Activated B cell treated with CpG ODN at 0.5 μM for 24 hours (primary cell): Measurements from ENCODE around the gene RAB9A. TPM values are rescaled to one million over a fixed set of nuclear protein-coding genes. Genes with fewer than 3 reads are reported as not detected.

Source experiments
- ATAC-seq: fragments of 200-7000 bp; cut with Tn5 transposase; one replicate; pipeline ENCODE4 v1.10.0; 2021; ENCODE audit warnings: low read depth, mild to moderate bottlenecking, moderate library complexity
- CTCF ChIA-PET: fragments of 350-600 bp; sonication (Branson Sonifier 250); formaldehyde crosslinking; loops from one replicate; lab custom pipeline; 2021; ENCODE audit warnings: antibody characterized with exemption; lab: Charles Lee
- POLR2A ChIA-PET: fragments of 350-600 bp; sonication (Branson Sonifier 250); formaldehyde crosslinking; loops from one replicate; lab custom pipeline; 2021; ENCODE audit warnings: antibody characterized with exemption; lab: Charles Lee
- DNase-seq: peaks from one replicate; pipeline ENCODE4 v3.0.0; 2022
- H3K27ac Mint-ChIP-seq: one replicate; pipeline ENCODE4 v1.8.0; 2020; ENCODE audit warnings: mixed read lengths
- H3K27me3 Mint-ChIP-seq: one replicate; pipeline ENCODE4 v1.8.0; 2021; ENCODE audit warnings: mixed read lengths
- H3K36me3 Mint-ChIP-seq: one replicate; pipeline ENCODE4 v1.8.0; 2021; ENCODE audit warnings: low read depth, mixed read lengths
- H3K4me1 Mint-ChIP-seq: one replicate; pipeline ENCODE4 v1.8.0; 2021; ENCODE audit warnings: mixed read lengths
- H3K4me3 Mint-ChIP-seq: one replicate; pipeline ENCODE4 v1.8.0; 2020; ENCODE audit warnings: mild to moderate bottlenecking, mixed read lengths
- H3K9me3 Mint-ChIP-seq: one replicate; pipeline ENCODE4 v1.8.0; 2020; ENCODE audit warnings: mixed read lengths
- intact Hi-C: fragments of 100-400 bp; cut with micrococcal nuclease; formaldehyde crosslinking; loops from one replicate; pipeline ENCODE4 v1.15.1; 2024
- total RNA-seq: library from RNA; stranded (reverse); gene quantifications from 2 replicates; pipeline ENCODE4 v1.2.3, GENCODE V29; 2022
- TF ChIP-seq, protein P1 (sequence below): fragments of 200-600 bp; IDR thresholded peaks from one replicate; pipeline ENCODE4 v1.8.0; 2022; ENCODE audit warnings: antibody characterized with exemption, mild to moderate bottlenecking

The RAB9A gene
- total RNA-seq, 1 donor from 2014 or later = 27.7 TPM

DNA sequence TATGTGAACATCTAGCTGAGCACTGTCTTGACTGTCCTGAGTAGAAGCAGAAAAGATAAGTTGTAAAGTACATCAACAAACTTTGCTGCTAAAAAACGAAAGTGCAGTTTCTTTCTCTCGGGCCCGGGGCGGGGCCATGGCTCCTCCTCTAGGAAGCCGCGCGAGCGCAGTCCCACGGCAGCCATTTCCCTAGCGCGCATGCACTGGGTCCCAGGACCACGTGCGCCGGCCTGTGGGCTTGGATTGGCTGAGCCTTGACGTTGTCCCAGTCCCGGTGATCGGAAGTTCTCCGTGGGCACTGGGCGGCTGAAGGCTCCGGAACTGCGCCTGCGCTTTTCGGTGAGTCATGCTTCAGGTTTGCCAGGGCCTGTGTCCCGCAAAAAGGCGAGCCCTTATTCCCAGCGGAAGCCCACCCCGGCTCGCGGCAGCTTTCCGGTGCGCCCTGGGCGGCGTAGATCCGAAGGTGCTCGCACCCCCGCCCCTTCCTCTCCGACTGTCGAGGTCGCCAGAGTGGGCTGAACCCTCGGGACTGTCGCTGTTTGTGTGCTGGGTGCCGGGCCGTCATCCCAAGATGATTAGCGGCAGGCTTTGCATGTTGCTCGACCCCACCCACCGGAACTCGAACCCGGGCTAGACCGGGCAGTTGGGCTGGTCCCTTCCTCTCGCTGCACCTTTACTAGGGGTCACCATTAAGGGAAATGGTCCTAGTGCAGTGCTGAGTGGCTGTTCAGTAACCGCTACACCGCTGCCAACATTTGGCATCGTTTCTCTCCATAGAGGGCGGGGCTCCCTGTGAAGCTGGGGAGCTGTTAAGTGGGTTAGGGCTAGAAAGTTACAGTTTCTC lies 35.9 kb upstream of the RAB9A start, which contains the start of gene TCEANC:
TCEANC (plus strand) TSS at position 292 of the 844 bp plus-strand sequence. CDS start 9,368 bp downstream, outside the sequence.
- Mint-ChIP-seq H3K36me3 (peaks cover 18% of the 10 kb centered on the region), H3K27me3 (no peaks in the 10 kb centered on the region), H3K27ac (peak within 1 kb of the TSS; percentile 91), H3K4me3 (peak within 1 kb of the TSS; percentile 91), H3K4me1 (peaks cover 13% of the 10 kb centered on the region), H3K9me3 (no peaks in the 10 kb centered on the region)
- DNase-seq (peak; percentile 79), ATAC-seq (peak; percentile 93)
- TF ChIP-seq, protein P1, sequence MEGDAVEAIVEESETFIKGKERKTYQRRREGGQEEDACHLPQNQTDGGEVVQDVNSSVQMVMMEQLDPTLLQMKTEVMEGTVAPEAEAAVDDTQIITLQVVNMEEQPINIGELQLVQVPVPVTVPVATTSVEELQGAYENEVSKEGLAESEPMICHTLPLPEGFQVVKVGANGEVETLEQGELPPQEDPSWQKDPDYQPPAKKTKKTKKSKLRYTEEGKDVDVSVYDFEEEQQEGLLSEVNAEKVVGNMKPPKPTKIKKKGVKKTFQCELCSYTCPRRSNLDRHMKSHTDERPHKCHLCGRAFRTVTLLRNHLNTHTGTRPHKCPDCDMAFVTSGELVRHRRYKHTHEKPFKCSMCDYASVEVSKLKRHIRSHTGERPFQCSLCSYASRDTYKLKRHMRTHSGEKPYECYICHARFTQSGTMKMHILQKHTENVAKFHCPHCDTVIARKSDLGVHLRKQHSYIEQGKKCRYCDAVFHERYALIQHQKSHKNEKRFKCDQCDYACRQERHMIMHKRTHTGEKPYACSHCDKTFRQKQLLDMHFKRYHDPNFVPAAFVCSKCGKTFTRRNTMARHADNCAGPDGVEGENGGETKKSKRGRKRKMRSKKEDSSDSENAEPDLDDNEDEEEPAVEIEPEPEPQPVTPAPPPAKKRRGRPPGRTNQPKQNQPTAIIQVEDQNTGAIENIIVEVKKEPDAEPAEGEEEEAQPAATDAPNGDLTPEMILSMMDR = no peak
- ChIA-PET CTCF (interaction anchor here (1.4 kb wide), 1 partner anchor 81 kb away, joined by 4 read pairs; the partner anchor contains the start of genes OFD1 and TRAPPC2), POLR2A (interaction anchor here (0.6 to 2.0 kb wide), 10 partner anchors 36 to 679 kb away, joined by 3 to 12 read pairs (median 4); partner anchors contain the start of genes GEMIN8, OFD1, RAB9A and TRAPPC2)
- intact Hi-C loops = loop anchor here (1.0 to 5.0 kb wide), 6 partner anchors 81 to 1682 kb away; partner anchors contain the start of genes OFD1, PIGA, PRPS2 and TRAPPC2

DNA sequence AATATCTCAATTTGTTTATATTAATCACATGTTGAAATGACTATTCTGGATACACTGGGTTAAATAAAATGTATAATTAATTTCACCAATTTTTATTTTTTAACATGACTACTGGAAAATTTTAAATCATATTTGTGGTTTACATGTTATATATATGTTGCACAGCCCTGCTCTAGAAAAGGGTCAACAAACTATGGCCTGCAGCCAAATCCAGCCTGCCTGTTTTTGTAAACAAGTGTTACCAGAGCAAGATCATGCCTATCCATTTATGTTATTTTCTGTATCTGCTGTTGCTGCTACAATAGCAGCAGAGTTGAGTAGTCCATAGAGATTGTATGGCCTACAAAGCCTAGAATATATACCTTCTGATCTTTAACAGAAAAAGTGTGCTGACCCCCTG lies 34.8 kb upstream of the RAB9A start:
- TF ChIP-seq, protein P1 = no peak
- no peak for DNase-seq
- Mint-ChIP-seq H3K4me3 (peak overlapping the region; percentile 11), H3K9me3 (no peaks in the 10 kb centered on the region), H3K36me3 (peaks cover 18% of the 10 kb centered on the region), H3K27me3 (no peaks in the 10 kb centered on the region), H3K4me1 (peaks cover 19% of the 10 kb centered on the region), H3K27ac (peak overlapping the region; percentile 91)
- ChIA-PET CTCF (interaction anchor here (1.4 kb wide), 1 partner anchor 80 kb away, joined by 4 read pairs; the partner anchor contains the start of genes OFD1 and TRAPPC2), POLR2A (interaction anchor here (1.1 to 2.0 kb wide), 5 partner anchors 35 to 98 kb away, joined by 4 to 12 read pairs (median 5); partner anchors contain the start of genes OFD1, RAB9A and TRAPPC2)
- intact Hi-C loops = loop anchor here (5.0 kb wide), 2 partner anchors 562 to 862 kb away; partner anchors contain the start of gene PRPS2
- ATAC-seq = no peak

DNA sequence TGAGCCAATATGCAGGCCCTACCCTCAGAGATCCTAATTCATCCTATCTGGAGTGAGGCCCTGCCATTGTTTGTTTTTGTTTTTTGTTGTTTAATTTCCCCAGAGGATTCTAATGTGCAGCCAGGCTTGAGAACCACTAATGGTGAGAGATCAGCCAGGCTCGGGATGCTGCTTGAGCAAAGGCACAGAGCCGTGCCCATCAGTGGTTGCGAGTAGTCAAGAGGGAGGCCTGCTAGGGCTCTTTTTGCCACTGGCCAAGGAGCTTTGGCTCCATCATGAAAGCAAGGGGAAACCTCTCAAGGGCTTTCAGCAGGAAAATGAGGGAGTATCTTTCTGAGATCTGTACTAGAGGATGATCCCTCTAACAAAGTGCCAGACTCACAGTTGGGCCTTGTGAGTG lies 33.3 kb upstream of the RAB9A start:
- ChIA-PET CTCF (no interaction called here), POLR2A (interaction anchor here (1.0 kb wide), 1 partner anchor 32 kb away, joined by 3 read pairs; no protein-coding TSS in a partner anchor)
- Mint-ChIP-seq H3K4me3 (no peak overlapping the region), H3K36me3 (peaks cover 25% of the 10 kb centered on the region), H3K9me3 (no peaks in the 10 kb centered on the region), H3K27me3 (no peaks in the 10 kb centered on the region), H3K27ac (no peak overlapping the region), H3K4me1 (peaks cover 20% of the 10 kb centered on the region)
- TF ChIP-seq, protein P1 = no peak
- ATAC-seq = no peak
- intact Hi-C loops = no loop called here
- DNase-seq = no peak

DNA sequence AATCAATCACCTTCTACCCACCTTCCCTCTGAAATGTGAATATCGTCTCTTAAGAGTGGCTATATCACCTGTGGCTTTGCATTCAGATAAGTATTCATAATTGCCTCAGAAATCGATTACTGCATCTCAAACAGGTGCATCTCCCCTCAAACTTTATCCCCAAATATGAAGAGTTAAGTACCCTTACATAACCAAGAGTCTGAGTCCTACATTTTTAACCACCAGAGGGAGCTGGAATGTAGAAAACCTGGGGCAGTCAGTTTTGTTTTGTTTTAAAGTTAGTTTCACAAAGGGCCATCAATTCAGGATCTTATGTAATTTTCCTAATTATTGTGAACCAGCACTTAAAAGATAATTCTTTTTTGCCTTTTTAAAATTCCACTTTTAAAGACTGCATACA lies 30.3 kb upstream of the RAB9A start:
- Mint-ChIP-seq H3K36me3 (peaks cover 41% of the 10 kb centered on the region), H3K27ac (peak overlapping the region; percentile 46), H3K9me3 (no peaks in the 10 kb centered on the region), H3K4me3 (no peak overlapping the region), H3K4me1 (peaks cover 14% of the 10 kb centered on the region), H3K27me3 (no peaks in the 10 kb centered on the region)
- ChIA-PET POLR2A (interaction anchor here (1.0 kb wide), 1 partner anchor 76 kb away, joined by 5 read pairs; the partner anchor contains the start of genes OFD1 and TRAPPC2), CTCF (interaction anchor here (1.2 to 1.7 kb wide), 3 partner anchors 28 to 373 kb away, joined by 3 to 6 read pairs (median 4); no protein-coding TSS in a partner anchor)
- DNase-seq (no peak), ATAC-seq (peak; percentile 37)
- intact Hi-C loops = loop anchor here (1.0 to 2.0 kb wide), 5 partner anchors 31 to 374 kb away; partner anchors contain the start of genes OFD1, RAB9A and TRAPPC2
- TF ChIP-seq, protein P1 = no peak
